B cell (primary cell): ENCODE data around the gene SALL4. TPM values are rescaled to one million over a fixed set of nuclear protein-coding genes. Genes with fewer than 3 reads are reported as not detected.

ENCODE experiments used
- ATAC-seq: fragments of 200-7000 bp; cut with Tn5 transposase; one replicate; pipeline ENCODE4 v1.10.0; 2021; ENCODE audit warnings: low read depth, mild to moderate bottlenecking, moderate number of reproducible peaks, moderate library complexity
- CTCF ChIA-PET: fragments of 350-600 bp; sonication (Branson Sonifier 250); formaldehyde crosslinking; loops from one replicate; lab custom pipeline; 2021; ENCODE audit warnings: antibody characterized with exemption, inconsistent platforms; lab: Charles Lee
- POLR2A ChIA-PET: fragments of 350-600 bp; sonication (Branson Sonifier 250); formaldehyde crosslinking; loops from one replicate; lab custom pipeline; 2021; ENCODE audit warnings: antibody characterized with exemption; lab: Charles Lee
- DNase-seq: peaks from one replicate; pipeline ENCODE4 v3.0.0; 2013
- H2AFZ ChIP-seq: 2 replicates; pipeline ENCODE4 v1.6.1; 2012; ENCODE audit warnings: mild to moderate bottlenecking, low read depth, low read length; ENCODE audit not compliant: insufficient read depth, poor library complexity, severe bottlenecking
- H3K27ac ChIP-seq, 2 donors: 1 replicate in 1 of 2; 2 replicates in 1 of 2; pipeline ENCODE4 v1.5.1; 2012 to 2013; ENCODE audit warnings: low read length in 2 of 2, mild to moderate bottlenecking in 2 of 2, moderate library complexity in 1 of 2
- H3K27me3 ChIP-seq, 4 experiments: fragments of 200-600 bp in 1 of 4; sonication (generic) in 1 of 4; replicated peaks in 1 of 4; 1 replicate in 2 of 4; 2 replicates in 2 of 4; pipeline versions ENCODE4 v1.6.1 to v1.7.0; 2013 to 2016; ENCODE audit warnings: low read length in 3 of 4, mild to moderate bottlenecking in 2 of 4, mixed read lengths in 1 of 4, moderate library complexity in 1 of 4; ENCODE audit not compliant: insufficient read depth in 4 of 4, control insufficient read depth in 3 of 4; ENCODE audit errors: control extremely low read depth in 1 of 4
- H3K36me3 ChIP-seq, 2 experiments: replicated peaks in 1 of 2; 1 replicate in 1 of 2; 2 replicates in 1 of 2; pipeline versions ENCODE4 v1.6.1 to v1.7.1; 2013; ENCODE audit warnings: low read length in 1 of 2; ENCODE audit not compliant: insufficient read depth in 2 of 2, control insufficient read depth in 1 of 2; ENCODE audit errors: control extremely low read depth in 1 of 2, extremely low read depth in 1 of 2
- H3K4me1 ChIP-seq, 2 donors: fragments of 200-600 bp in 1 of 2; sonication (generic) in 1 of 2; 1 replicate in 1 of 2; 2 replicates in 1 of 2; pipeline versions ENCODE4 v1.5.1 to v1.6.1; 2013 to 2017; ENCODE audit warnings: low read length in 2 of 2; ENCODE audit not compliant: control insufficient read depth in 2 of 2, insufficient read depth in 2 of 2
- H3K4me2 ChIP-seq: replicated peaks from 2 replicates; pipeline ENCODE3; 2012; ENCODE audit warnings: mild to moderate bottlenecking, low read depth, low read length; ENCODE audit not compliant: poor library complexity, severe bottlenecking
- H3K4me3 ChIP-seq, 5 experiments: fragments of 200-600 bp in 1 of 5; sonication (generic) in 1 of 5; 1 replicate in 3 of 5; 2 replicates in 2 of 5; pipeline versions ENCODE4 v1.5.1 to v1.7.0; 2011 to 2016; ENCODE audit warnings: low read length in 4 of 5, mild to moderate bottlenecking in 4 of 5, low read depth in 2 of 5, control low read depth in 1 of 5, moderate library complexity in 1 of 5; ENCODE audit not compliant: insufficient read depth in 1 of 5; ENCODE audit errors: control extremely low read depth in 1 of 5, extremely low read depth in 1 of 5
- H3K79me2 ChIP-seq: fragments of 200-600 bp; sonication (generic); one replicate; pipeline ENCODE4 v1.6.0; 2016; ENCODE audit warnings: low read length; ENCODE audit not compliant: control insufficient read depth, insufficient read depth
- H3K9ac ChIP-seq: fragments of 200-600 bp; sonication (generic); 2 replicates; pipeline ENCODE4 v1.6.1; 2017; ENCODE audit warnings: mild to moderate bottlenecking, low read length, moderate library complexity
- H3K9me3 ChIP-seq, 3 donors: one replicate each; pipeline versions ENCODE4 v1.6.1 to v1.7.1; 2013; ENCODE audit warnings: low read length in 2 of 3; ENCODE audit not compliant: control insufficient read depth in 2 of 3, insufficient read depth in 1 of 3; ENCODE audit errors: control extremely low read depth in 1 of 3
- H4K20me1 ChIP-seq: 2 replicates; pipeline ENCODE4 v1.6.0; 2012; ENCODE audit warnings: mild to moderate bottlenecking, low read length; ENCODE audit not compliant: insufficient read depth, control insufficient read depth, poor library complexity, severe bottlenecking
- H3K27ac Mint-ChIP-seq: one replicate; pipeline ENCODE4 v1.8.0; 2021; ENCODE audit warnings: mixed read lengths
- H3K27me3 Mint-ChIP-seq: one replicate; pipeline ENCODE4 v1.8.0; 2021; ENCODE audit warnings: mixed read lengths
- H3K4me1 Mint-ChIP-seq: one replicate; pipeline ENCODE4 v1.8.0; 2021; ENCODE audit warnings: mixed read lengths
- H3K4me3 Mint-ChIP-seq: one replicate; pipeline ENCODE4 v1.8.0; 2021; ENCODE audit warnings: mixed read lengths
- H3K9me3 Mint-ChIP-seq: one replicate; pipeline ENCODE4 v1.8.0; 2022; ENCODE audit warnings: mixed read lengths; ENCODE audit not compliant: insufficient read depth
- CTCF ChIP-seq: fragments of 200-600 bp; IDR thresholded peaks from one replicate; pipeline ENCODE4 v1.8.0; 2022; ENCODE audit warnings: antibody characterized with exemption, mild to moderate bottlenecking
- EZH2 ChIP-seq: IDR thresholded peaks from 2 replicates; pipeline ENCODE4 v1.6.1; 2012; ENCODE audit warnings: borderline replicate concordance, low read depth, mild to moderate bottlenecking, moderate library complexity, low read length; ENCODE audit not compliant: insufficient read depth, poor library complexity, severe bottlenecking
- WGBS: methylation state at CpG from one replicate; pipeline ENCODE4 v1.1.5; 2013; ENCODE audit warnings: missing lambda C conversion rate; ENCODE audit not compliant: insufficient coverage; 5-methylcytosine and 5-hydroxymethylcytosine counted together
- intact Hi-C: fragments of 100-400 bp; cut with micrococcal nuclease; formaldehyde crosslinking; loops from one replicate; pipeline ENCODE4 v1.10.0; 2022
- polyA plus RNA-seq: library from polyadenylated mRNA; depleted of rRNA; stranded (reverse); fragments of >200 nt; gene quantifications from 2 replicates; pipeline ENCODE4 v1.2.3, GENCODE V29; 2012
- total RNA-seq, 2 donors: library from RNA; stranded (reverse); fragments of 120-200 nt in 1 of 2; gene quantifications; 1 replicate in 1 of 2; 2 replicates in 1 of 2; pipeline versions ENCODE4 v1.2.3 to v1.2.4, GENCODE V29; 2013 to 2022

The SALL4 gene
- total and polyA plus RNA-seq, 2 donors (not counting 1 experiment from before 2014, with no cell fraction given), result 0.21 TPM; not detected in 1

- H3K27ac Mint-ChIP-seq, result no peak overlapping the region
- ChIA-PET POLR2A (no interaction called here), CTCF (no interaction called here)
- H3K27ac ChIP-seq, result no peak overlapping the region
- H3K27me3 Mint-ChIP-seq, result peaks cover 5% of the 10 kb centered on the region
- H3K9me3 ChIP-seq, result no peaks in the 10 kb centered on the region
- no peak overlapping the region for H3K9ac ChIP-seq
- no peak for ATAC-seq
- H3K36me3 ChIP-seq, result no peaks in the 10 kb centered on the region
- intact Hi-C loops, result no loop called here
- no peak for DNase-seq
- no peaks in the 10 kb centered on the region for H4K20me1 ChIP-seq
- no peak overlapping the region for H3K4me3 ChIP-seq
- no peak overlapping the region for H3K4me3 Mint-ChIP-seq
- H3K4me1 ChIP-seq, result no peaks in the 10 kb centered on the region
- 92% methylated on average over 5 of the region's 13 CpGs for WGBS
- no peaks in the 10 kb centered on the region for H3K27me3 ChIP-seq
- no peaks in the 10 kb centered on the region for H3K4me1 Mint-ChIP-seq
- no peaks in the 10 kb centered on the region for H3K79me2 ChIP-seq
- H2AFZ ChIP-seq, result no peak overlapping the region
- H3K4me2 ChIP-seq, result no peak overlapping the region
- TF ChIP-seq CTCF (no peak), EZH2 (no peak)
- no peaks in the 10 kb centered on the region for H3K9me3 Mint-ChIP-seq
Observed at GRCh38 chr20:51734876-51735720, 67.2 kb downstream of the SALL4 start.

GRCh38 chr20:51733070-51733469 lies 69.3 kb downstream of the SALL4 start:
- DNase-seq (no peak), ATAC-seq (no peak)
- no peaks in the 10 kb centered on the region for H3K4me1 Mint-ChIP-seq
- H3K27ac Mint-ChIP-seq, result no peak overlapping the region
- Histone ChIP-seq H3K4me2 (no peak overlapping the region), H3K9me3 (no peaks in the 10 kb centered on the region), H3K79me2 (no peaks in the 10 kb centered on the region), H4K20me1 (no peaks in the 10 kb centered on the region), H3K4me3 (no peak overlapping the region), H3K9ac (no peak overlapping the region), H2AFZ (no peak overlapping the region), H3K27me3 (no peaks in the 10 kb centered on the region), H3K36me3 (no peaks in the 10 kb centered on the region), H3K4me1 (no peaks in the 10 kb centered on the region), H3K27ac (no peak overlapping the region)
- TF ChIP-seq EZH2 (no peak), CTCF (no peak)
- ChIA-PET POLR2A (no interaction called here), CTCF (no interaction called here)
- H3K4me3 Mint-ChIP-seq, result no peak overlapping the region
- H3K9me3 Mint-ChIP-seq, result no peaks in the 10 kb centered on the region
- peaks cover 5% of the 10 kb centered on the region for H3K27me3 Mint-ChIP-seq
- intact Hi-C loops, result no loop called here
- WGBS, result no CpG with 5 or more reads among the region's 3 CpGs
